ENCODE results near the gene RREB1.

RREB1 gene

GRCh38 chr6:7215131-7215530 lies 107.4 kb downstream of the RREB1 start:
- in situ Hi-C loops (cut with MboI; ENCODE audit: low sequenced_read_pairs), result no loop called here

- in situ Hi-C loops (cut with MboI; ENCODE audit: low sequenced_read_pairs), result no loop called here
Observed at GRCh38 chr6:7215798-7216231, 108.1 kb downstream of the RREB1 start.

- in situ Hi-C loops (cut with MboI; ENCODE audit: low sequenced_read_pairs), result no loop called here
Observed at GRCh38 chr6:7216941-7217621, 109.3 kb downstream of the RREB1 start.

GRCh38 chr6:7218406-7218988 lies 110.7 kb downstream of the RREB1 start:
- in situ Hi-C loops (cut with MboI; ENCODE audit: low sequenced_read_pairs), result no loop called here

- in situ Hi-C loops (cut with MboI; ENCODE audit: low sequenced_read_pairs), result no loop called here
Observed at GRCh38 chr6:7219310-7219709, 111.5 kb downstream of the RREB1 start.

- in situ Hi-C loops (cut with MboI; ENCODE audit: low sequenced_read_pairs), result no loop called here
Observed at GRCh38 chr6:7222197-7222596, 114.4 kb downstream of the RREB1 start.

GRCh38 chr6:7224731-7225130 lies 117.0 kb downstream of the RREB1 start:
- in situ Hi-C loops (cut with MboI; ENCODE audit: low sequenced_read_pairs), result no loop called here

- in situ Hi-C loops (cut with MboI; ENCODE audit: low sequenced_read_pairs), result no loop called here
Observed at GRCh38 chr6:7228662-7229375, 121.1 kb downstream of the RREB1 start.

GRCh38 chr6:7229376-7230326 lies 121.9 kb downstream of the RREB1 start:
- in situ Hi-C loops (cut with MboI; ENCODE audit: low sequenced_read_pairs), result no loop called here

GRCh38 chr6:7230327-7230691 lies 122.5 kb downstream of the RREB1 start:
- in situ Hi-C loops (cut with MboI; ENCODE audit: low sequenced_read_pairs), result no loop called here

GRCh38 chr6:7230956-7231713 lies 123.4 kb downstream of the RREB1 start:
- in situ Hi-C loops (cut with MboI; ENCODE audit: low sequenced_read_pairs), result no loop called here

GRCh38 chr6:7232351-7232750 lies 124.6 kb downstream of the RREB1 start:
- in situ Hi-C loops (cut with MboI; ENCODE audit: low sequenced_read_pairs), result no loop called here

- in situ Hi-C loops (cut with MboI; ENCODE audit: low sequenced_read_pairs), result no loop called here
Observed at GRCh38 chr6:7234547-7234946, 126.8 kb downstream of the RREB1 start.

GRCh38 chr6:7235712-7236305 lies 128.0 kb downstream of the RREB1 start:
- in situ Hi-C loops (cut with MboI; ENCODE audit: low sequenced_read_pairs), result no loop called here

GRCh38 chr6:7236306-7237209 lies 128.8 kb downstream of the RREB1 start:
- in situ Hi-C loops (cut with MboI; ENCODE audit: low sequenced_read_pairs), result no loop called here

GRCh38 chr6:7237653-7238188 lies 130.0 kb downstream of the RREB1 start:
- in situ Hi-C loops (cut with MboI; ENCODE audit: low sequenced_read_pairs), result no loop called here

- in situ Hi-C loops (cut with MboI; ENCODE audit: low sequenced_read_pairs), result no loop called here
Observed at GRCh38 chr6:7238526-7238899, 130.8 kb downstream of the RREB1 start.

GRCh38 chr6:7238900-7239589 lies 131.3 kb downstream of the RREB1 start:
- in situ Hi-C loops (cut with MboI; ENCODE audit: low sequenced_read_pairs), result no loop called here

All from HL-60/S4 treated with retinoic acid at 250 ng/mL for 4 days and 3 days (cell line).